Neural progenitor cell (in vitro differentiated cells): ENCODE results near the gene CRACR2B. TPM values are rescaled to one million over a fixed set of nuclear protein-coding genes. Genes with fewer than 3 reads are reported as not detected.

Source experiments
- DNase-seq: peaks from one replicate; pipeline ENCODE4 v3.0.0-alpha.2; 2016; ENCODE audit warnings: low spot score
- H2AFZ ChIP-seq: fragments of 200-600 bp; sonication (generic); replicated peaks from 2 replicates; pipeline ENCODE4 v1.6.1; 2016; ENCODE audit warnings: antibody characterized with exemption
- H3F3A ChIP-seq: fragments of 200-600 bp; sonication (generic); 2 replicates; pipeline ENCODE4 v1.6.1; 2016; ENCODE audit warnings: antibody characterized with exemption, low read depth
- H3K27ac ChIP-seq: fragments of 200-600 bp; sonication (generic); 2 replicates; pipeline ENCODE4 v1.5.1; 2016; ENCODE audit warnings: mild to moderate bottlenecking
- H3K27me3 ChIP-seq: fragments of 200-600 bp; sonication (generic); 2 replicates; pipeline ENCODE4 v1.6.1; 2016; ENCODE audit warnings: mild to moderate bottlenecking, moderate library complexity
- H3K36me3 ChIP-seq: fragments of 200-600 bp; sonication (generic); 2 replicates; pipeline ENCODE4 v1.5.1; 2016
- H3K4me1 ChIP-seq: fragments of 200-600 bp; sonication (generic); 2 replicates; pipeline ENCODE4 v1.6.1; 2016; ENCODE audit warnings: mixed run types
- H3K4me2 ChIP-seq: fragments of 200-600 bp; sonication (generic); 2 replicates; pipeline ENCODE4 v1.6.1; 2016
- H3K4me3 ChIP-seq: fragments of 200-600 bp; sonication (generic); 2 replicates; pipeline ENCODE4 v1.5.1; 2016
- H3K79me2 ChIP-seq: fragments of 200-600 bp; sonication (generic); 2 replicates; pipeline ENCODE4 v1.6.1; 2016; ENCODE audit warnings: low read depth
- H3K9ac ChIP-seq: fragments of 200-600 bp; sonication (generic); 2 replicates; pipeline ENCODE4 v1.6.1; 2016
- H3K9me3 ChIP-seq: fragments of 200-600 bp; sonication (generic); 2 replicates; pipeline ENCODE4 v1.5.1; 2016; ENCODE audit warnings: low read depth
- H4K20me1 ChIP-seq: fragments of 200-600 bp; sonication (generic); 2 replicates; pipeline ENCODE4 v1.6.1; 2016; ENCODE audit warnings: low read depth
- H3K27ac Mint-ChIP-seq: 3 replicates; pipeline ENCODE4 v1.8.0; 2021; ENCODE audit warnings: mixed read lengths
- H3K27me3 Mint-ChIP-seq: 2 replicates; pipeline ENCODE4 v1.8.0; 2022; ENCODE audit warnings: low read depth, mild to moderate bottlenecking, inconsistent platforms, moderate library complexity, mixed read lengths; ENCODE audit not compliant: insufficient read depth
- H3K36me3 Mint-ChIP-seq: 3 replicates; pipeline ENCODE4 v1.8.0; 2021; ENCODE audit warnings: mixed read lengths
- H3K4me1 Mint-ChIP-seq: 3 replicates; pipeline ENCODE4 v1.8.0; 2021; ENCODE audit warnings: mixed read lengths
- H3K4me3 Mint-ChIP-seq: 3 replicates; pipeline ENCODE4 v1.8.0; 2021; ENCODE audit warnings: mild to moderate bottlenecking, moderate library complexity, mixed read lengths
- H3K9me3 Mint-ChIP-seq: 3 replicates; pipeline ENCODE4 v1.8.0; 2020; ENCODE audit warnings: mixed read lengths
- EZH2 ChIP-seq: fragments of 200-600 bp; sonication (generic); IDR thresholded peaks from 2 replicates; pipeline ENCODE4 v1.6.1; 2017; ENCODE audit warnings: antibody characterized with exemption, mild to moderate bottlenecking, moderate library complexity
- EZH2phosphoT487 ChIP-seq: fragments of 200-600 bp; sonication (generic); IDR thresholded peaks from 2 replicates; pipeline ENCODE4 v1.6.1; 2017; ENCODE audit warnings: antibody characterized with exemption
- total RNA-seq: library from RNA; depleted of rRNA; stranded (reverse); fragments of >200 nt; gene quantifications from 2 replicates; pipeline ENCODE4 v1.2.3, GENCODE V29; 2015; ENCODE audit warnings: low replicate concordance
- TF ChIP-seq, protein P1 (sequence below): fragments of 200-600 bp; sonication (generic); IDR thresholded peaks from 2 replicates; pipeline ENCODE4 v1.5.1; 2017; ENCODE audit warnings: antibody characterized with exemption, mild to moderate bottlenecking

The CRACR2B gene
- total RNA-seq, 1 donor from 2014 or later = 3.9 TPM

DNA sequence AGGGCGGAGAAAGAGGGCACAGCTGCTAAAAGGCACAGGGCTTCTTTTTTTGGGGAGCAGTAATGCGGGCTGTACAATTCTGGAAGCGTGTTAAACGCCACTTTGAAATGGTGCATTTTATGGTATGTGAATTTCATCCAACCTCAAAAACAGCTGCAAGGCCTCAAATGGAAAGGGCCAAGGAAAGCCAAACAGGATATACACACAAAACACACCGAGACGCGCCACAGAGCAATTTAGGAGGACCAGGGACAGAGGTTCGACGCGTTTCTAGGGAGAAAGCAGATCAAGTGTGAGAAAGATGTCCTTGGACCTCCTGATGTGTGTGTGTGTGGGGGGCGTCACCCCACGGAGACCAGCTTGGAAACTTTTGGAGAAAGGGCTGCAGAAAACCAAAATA is 46.0 kb downstream of the CRACR2B start:
- TF ChIP-seq, protein P1, sequence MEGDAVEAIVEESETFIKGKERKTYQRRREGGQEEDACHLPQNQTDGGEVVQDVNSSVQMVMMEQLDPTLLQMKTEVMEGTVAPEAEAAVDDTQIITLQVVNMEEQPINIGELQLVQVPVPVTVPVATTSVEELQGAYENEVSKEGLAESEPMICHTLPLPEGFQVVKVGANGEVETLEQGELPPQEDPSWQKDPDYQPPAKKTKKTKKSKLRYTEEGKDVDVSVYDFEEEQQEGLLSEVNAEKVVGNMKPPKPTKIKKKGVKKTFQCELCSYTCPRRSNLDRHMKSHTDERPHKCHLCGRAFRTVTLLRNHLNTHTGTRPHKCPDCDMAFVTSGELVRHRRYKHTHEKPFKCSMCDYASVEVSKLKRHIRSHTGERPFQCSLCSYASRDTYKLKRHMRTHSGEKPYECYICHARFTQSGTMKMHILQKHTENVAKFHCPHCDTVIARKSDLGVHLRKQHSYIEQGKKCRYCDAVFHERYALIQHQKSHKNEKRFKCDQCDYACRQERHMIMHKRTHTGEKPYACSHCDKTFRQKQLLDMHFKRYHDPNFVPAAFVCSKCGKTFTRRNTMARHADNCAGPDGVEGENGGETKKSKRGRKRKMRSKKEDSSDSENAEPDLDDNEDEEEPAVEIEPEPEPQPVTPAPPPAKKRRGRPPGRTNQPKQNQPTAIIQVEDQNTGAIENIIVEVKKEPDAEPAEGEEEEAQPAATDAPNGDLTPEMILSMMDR = no peak
- TF ChIP-seq EZH2 (no peak), EZH2phosphoT487 (no peak)
- Histone ChIP-seq H4K20me1 (peaks cover 16% of the 10 kb centered on the region), H3K27ac (no peak overlapping the region), H3K4me1 (no peaks in the 10 kb centered on the region), H3K36me3 (no peaks in the 10 kb centered on the region), H3K9me3 (no peaks in the 10 kb centered on the region), H3K4me2 (no peak overlapping the region), H3F3A (no peaks in the 10 kb centered on the region), H3K4me3 (no peak overlapping the region), H3K79me2 (no peaks in the 10 kb centered on the region), H2AFZ (no peak overlapping the region), H3K9ac (no peak overlapping the region), H3K27me3 (no peaks in the 10 kb centered on the region)
- Mint-ChIP-seq H3K4me1 (no peaks in the 10 kb centered on the region), H3K27me3 (peaks cover 10% of the 10 kb centered on the region), H3K36me3 (peaks cover 12% of the 10 kb centered on the region), H3K27ac (no peak overlapping the region), H3K9me3 (no peaks in the 10 kb centered on the region), H3K4me3 (no peak overlapping the region)
- DNase-seq = no peak

DNA sequence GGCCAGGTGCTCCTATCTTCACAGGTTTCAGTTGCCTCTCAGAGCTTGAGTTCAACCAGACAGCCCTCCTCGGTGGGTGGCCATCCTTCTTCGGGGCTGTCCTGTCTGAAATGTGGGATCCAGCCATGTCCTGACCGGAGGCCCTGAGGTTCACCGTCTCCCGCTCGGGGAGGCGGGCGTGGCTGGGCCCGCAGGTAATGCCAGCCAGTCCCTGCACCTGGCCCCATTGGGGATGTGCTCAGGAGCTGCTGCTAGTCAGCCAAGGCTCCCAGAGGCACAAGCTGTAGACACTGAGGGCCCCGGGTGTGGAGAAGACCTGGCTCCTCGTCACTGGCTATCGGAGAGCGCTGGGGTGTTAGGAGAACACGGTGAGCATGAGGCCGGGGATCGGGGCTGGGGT is 47.5 kb downstream of the CRACR2B start:
- Histone ChIP-seq H3K79me2 (no peaks in the 10 kb centered on the region), H3K36me3 (no peaks in the 10 kb centered on the region), H3F3A (no peaks in the 10 kb centered on the region), H3K4me2 (no peak overlapping the region), H3K27me3 (no peaks in the 10 kb centered on the region), H4K20me1 (peaks cover 8% of the 10 kb centered on the region), H3K9me3 (no peaks in the 10 kb centered on the region), H3K4me3 (no peak overlapping the region), H2AFZ (no peak overlapping the region), H3K9ac (no peak overlapping the region), H3K27ac (no peak overlapping the region), H3K4me1 (no peaks in the 10 kb centered on the region)
- Mint-ChIP-seq H3K4me1 (no peaks in the 10 kb centered on the region), H3K36me3 (peaks cover 15% of the 10 kb centered on the region), H3K27ac (no peak overlapping the region), H3K4me3 (no peak overlapping the region), H3K27me3 (peaks cover 13% of the 10 kb centered on the region), H3K9me3 (no peaks in the 10 kb centered on the region)
- DNase-seq = no peak
- TF ChIP-seq, protein P1 = no peak
- TF ChIP-seq EZH2 = no peak
- TF ChIP-seq EZH2phosphoT487 = no peak

DNA sequence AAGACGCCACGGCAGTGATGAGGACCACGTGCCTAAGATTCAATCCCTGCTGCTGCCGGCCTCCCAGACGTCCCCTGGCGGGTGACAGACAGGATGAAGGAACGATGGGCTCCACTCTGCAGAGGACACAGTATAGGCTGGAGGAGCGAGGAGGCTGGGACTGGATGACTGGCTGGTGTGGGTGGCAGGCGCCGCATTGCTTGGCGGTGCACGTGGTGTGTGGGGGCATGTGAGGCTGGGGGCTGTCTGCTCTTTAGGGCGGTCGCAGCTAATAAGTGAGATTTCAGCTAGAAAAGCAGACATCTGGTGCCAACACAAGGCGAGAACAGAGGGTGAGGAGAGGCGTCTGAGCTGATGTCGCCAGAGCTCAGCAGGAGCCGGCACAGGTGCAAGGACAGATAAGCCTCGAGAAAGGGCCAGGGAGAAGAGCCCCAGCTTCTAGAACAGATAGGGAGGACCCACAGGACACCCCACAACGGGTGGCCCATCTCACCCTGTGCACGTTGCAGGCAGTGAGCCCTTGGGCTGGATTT is 48.1 kb downstream of the CRACR2B start:
- Histone ChIP-seq H3K79me2 (no peaks in the 10 kb centered on the region), H3K4me3 (no peak overlapping the region), H3K27me3 (no peaks in the 10 kb centered on the region), H3K4me1 (no peaks in the 10 kb centered on the region), H3K27ac (no peak overlapping the region), H3K36me3 (no peaks in the 10 kb centered on the region), H3F3A (no peaks in the 10 kb centered on the region), H3K4me2 (no peak overlapping the region), H2AFZ (no peak overlapping the region), H3K9ac (no peak overlapping the region), H4K20me1 (peaks cover 4% of the 10 kb centered on the region), H3K9me3 (no peaks in the 10 kb centered on the region)
- Mint-ChIP-seq H3K4me3 (peak overlapping the region; percentile 53), H3K27ac (peak overlapping the region; percentile 39), H3K4me1 (no peaks in the 10 kb centered on the region), H3K36me3 (peaks cover 17% of the 10 kb centered on the region), H3K9me3 (no peaks in the 10 kb centered on the region), H3K27me3 (peaks cover 13% of the 10 kb centered on the region)
- TF ChIP-seq EZH2phosphoT487 (no peak), EZH2 (no peak)
- TF ChIP-seq, protein P1 = no peak
- DNase-seq = no peak
